Right lobe of liver (tissue), 6 donors: ENCODE results near the gene PDZRN3. TPM values are rescaled to one million over a fixed set of nuclear protein-coding genes. Genes with fewer than 3 reads are reported as not detected.

Experiments
- ATAC-seq, 4 donors: fragments of 200-7000 bp; cut with Tn5 transposase; one replicate each; pipeline ENCODE4 v1.9.1; 2020; ENCODE audit warnings: mild to moderate bottlenecking in 4 of 4, moderate library complexity in 4 of 4
- DNase-seq, 3 donors: peaks; one replicate each; pipeline ENCODE4 v3.0.0-alpha.2; 2020
- H3K27ac ChIP-seq, 3 donors: fragments of 200-600 bp; one replicate each; pipeline ENCODE4 v1.8.0; 2022
- H3K27me3 ChIP-seq, 2 donors: fragments of 200-600 bp; one replicate each; pipeline ENCODE4 v1.8.0; 2022
- H3K36me3 ChIP-seq, 4 donors: fragments of 200-600 bp; sonication (generic) in 1 of 4; one replicate each; pipeline versions ENCODE4 v1.5.1 to v1.8.0; 2017 to 2022; ENCODE audit warnings: control low read depth in 1 of 4
- H3K4me1 ChIP-seq, 4 donors: fragments of 200-600 bp; sonication (generic) in 1 of 4; one replicate each; pipeline versions ENCODE4 v1.5.1 to v1.8.0; 2017 to 2022; ENCODE audit warnings: control low read depth in 1 of 4
- H3K4me3 ChIP-seq, 3 donors: fragments of 200-600 bp; one replicate each; pipeline ENCODE4 v1.8.0; 2022
- H3K9me3 ChIP-seq, 4 donors: fragments of 200-600 bp; sonication (generic) in 1 of 4; one replicate each; pipeline versions ENCODE4 v1.5.1 to v1.8.0; 2017 to 2022; ENCODE audit warnings: control low read depth in 1 of 4
- POLR2A ChIP-seq: fragments of 450-650 bp; IDR thresholded peaks from one replicate; pipeline ENCODE4 v1.6.1; 2017; ENCODE audit warnings: antibody characterized with exemption, mild to moderate bottlenecking
- WGBS: methylation state at CpG from one replicate; pipeline ENCODE4 v1.1.6; 2018; ENCODE audit warnings: low coverage, low lambda C conversion rate; ENCODE audit not compliant: insufficient coverage; ENCODE audit errors: missing lambda C conversion rate; 5-methylcytosine and 5-hydroxymethylcytosine counted together
- intact Hi-C, 2 donors: fragments of 100-400 bp; cut with DNase I; formaldehyde crosslinking; loops; one replicate each; pipeline versions ENCODE4 v1.11.2 to v1.14.1; 2022
- total RNA-seq, 6 experiments: library from RNA; depleted of rRNA in 2 of 6; stranded (reverse); fragments of >200 nt in 2 of 6; fragmentation: NEBNext Ultra II Directional in 3 of 6; extraction: Animal tissue kit (Norgen Biotek cat#: 25700) in 3 of 6; gene quantifications; one replicate each; pipeline versions ENCODE4 v1.1.0 to v1.2.4, GENCODE V29; 2016 to 2023
- TF ChIP-seq, protein P1 (sequence below), 4 donors: fragments of 200-600 bp in 3 of 4; fragments of 450-650 bp in 1 of 4; IDR thresholded peaks; one replicate each; pipeline versions ENCODE4 v1.5.1 to v1.8.0; 2016 to 2022; ENCODE audit warnings: antibody characterized with exemption in 4 of 4, mild to moderate bottlenecking in 2 of 4
- donor health status: DM: no; HTN: yes; CAD: no.
- donor health status: DM: no; HTN: no; CAD: no.
- donor health status: DM: no; HTN: no; CAD: no.
- donor health status: DM: no; HTN: yes; CAD: no.
- donor health status: DM: no; HTN: yes; CAD: no.

Gene PDZRN3
- total RNA-seq, 6 experiments from 2014 or later = 0.33 to 2.0 (median 1.1) TPM

DNA sequence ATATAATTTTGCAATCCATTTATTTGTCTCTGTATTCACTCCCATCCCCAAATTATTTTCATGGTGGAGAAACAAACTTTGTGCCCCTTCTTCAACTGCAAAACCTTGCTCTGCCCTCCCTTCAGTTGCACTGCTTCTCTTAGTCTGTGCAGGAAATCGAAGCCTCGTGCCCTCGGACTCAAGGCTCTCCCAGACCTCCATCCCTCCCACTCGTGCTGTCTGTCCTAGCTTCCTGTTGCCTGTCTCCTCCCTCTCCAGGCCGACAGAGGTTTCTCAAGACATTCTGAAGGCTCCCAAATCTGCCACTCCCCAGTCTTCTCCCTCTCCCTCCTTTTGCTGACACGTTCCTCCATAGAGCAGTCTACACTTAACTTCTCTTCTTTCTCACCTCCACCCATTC is 177.6 kb downstream of the PDZRN3 start:
- peak in 2 of 4 donors; percentile 29 to 41 for ATAC-seq
- H3K27ac ChIP-seq = no peak overlapping the region
- TF ChIP-seq, protein P1, sequence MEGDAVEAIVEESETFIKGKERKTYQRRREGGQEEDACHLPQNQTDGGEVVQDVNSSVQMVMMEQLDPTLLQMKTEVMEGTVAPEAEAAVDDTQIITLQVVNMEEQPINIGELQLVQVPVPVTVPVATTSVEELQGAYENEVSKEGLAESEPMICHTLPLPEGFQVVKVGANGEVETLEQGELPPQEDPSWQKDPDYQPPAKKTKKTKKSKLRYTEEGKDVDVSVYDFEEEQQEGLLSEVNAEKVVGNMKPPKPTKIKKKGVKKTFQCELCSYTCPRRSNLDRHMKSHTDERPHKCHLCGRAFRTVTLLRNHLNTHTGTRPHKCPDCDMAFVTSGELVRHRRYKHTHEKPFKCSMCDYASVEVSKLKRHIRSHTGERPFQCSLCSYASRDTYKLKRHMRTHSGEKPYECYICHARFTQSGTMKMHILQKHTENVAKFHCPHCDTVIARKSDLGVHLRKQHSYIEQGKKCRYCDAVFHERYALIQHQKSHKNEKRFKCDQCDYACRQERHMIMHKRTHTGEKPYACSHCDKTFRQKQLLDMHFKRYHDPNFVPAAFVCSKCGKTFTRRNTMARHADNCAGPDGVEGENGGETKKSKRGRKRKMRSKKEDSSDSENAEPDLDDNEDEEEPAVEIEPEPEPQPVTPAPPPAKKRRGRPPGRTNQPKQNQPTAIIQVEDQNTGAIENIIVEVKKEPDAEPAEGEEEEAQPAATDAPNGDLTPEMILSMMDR (IDR thresholded peaks at IDR 0.05) = no peak
- TF ChIP-seq POLR2A = no peak
- H3K36me3 ChIP-seq = no peaks in the 10 kb centered on the region
- no peak for DNase-seq
- intact Hi-C loops = no loop called here
- H3K9me3 ChIP-seq = no peaks in the 10 kb centered on the region
- no peaks in the 10 kb centered on the region for H3K4me1 ChIP-seq
- H3K27me3 ChIP-seq = no peaks in the 10 kb centered on the region
- H3K4me3 ChIP-seq = no peak overlapping the region
- 33% methylated on average over 5 of the region's 6 CpGs for WGBS

DNA sequence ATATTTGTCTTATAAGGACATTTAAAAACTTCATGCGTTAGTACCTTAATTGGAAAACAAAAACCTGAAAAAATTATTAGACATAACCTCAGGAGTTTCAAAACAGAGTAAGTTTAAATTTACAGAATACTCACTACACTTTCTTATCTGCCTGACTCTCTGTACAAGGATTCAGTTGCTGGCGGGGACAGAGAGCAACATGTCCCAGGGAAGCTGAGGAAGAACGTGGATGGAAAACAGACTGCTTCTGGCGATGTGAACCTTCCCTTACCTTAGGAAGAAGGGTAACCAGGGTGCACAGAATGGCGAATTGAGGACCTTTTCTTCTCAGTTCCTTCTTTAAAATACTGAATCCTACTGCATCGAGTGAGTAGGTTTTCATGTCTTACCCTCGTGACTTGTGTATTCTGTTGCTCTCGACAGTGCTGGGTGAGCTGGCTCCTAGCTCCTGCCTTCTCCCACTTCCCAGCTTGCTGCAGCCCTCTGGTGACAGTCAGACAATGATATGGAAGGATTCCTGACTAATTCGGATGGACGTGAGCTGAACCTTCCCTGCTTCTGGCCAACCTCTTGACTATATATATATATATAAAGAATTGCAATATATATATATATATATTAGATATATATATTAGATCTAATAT is 178.2 kb downstream of the PDZRN3 start:
- ATAC-seq = no peak
- H3K36me3 ChIP-seq = no peaks in the 10 kb centered on the region
- H3K4me1 ChIP-seq = no peaks in the 10 kb centered on the region
- TF ChIP-seq, protein P1 (IDR thresholded peaks at IDR 0.05) = no peak
- no peak for TF ChIP-seq POLR2A
- no peak for DNase-seq
- 58% methylated on average over 10 of the region's 10 CpGs for WGBS
- H3K27ac ChIP-seq = no peak overlapping the region
- H3K27me3 ChIP-seq = no peaks in the 10 kb centered on the region
- intact Hi-C loops = no loop called here
- H3K9me3 ChIP-seq = no peaks in the 10 kb centered on the region
- no peak overlapping the region for H3K4me3 ChIP-seq

DNA sequence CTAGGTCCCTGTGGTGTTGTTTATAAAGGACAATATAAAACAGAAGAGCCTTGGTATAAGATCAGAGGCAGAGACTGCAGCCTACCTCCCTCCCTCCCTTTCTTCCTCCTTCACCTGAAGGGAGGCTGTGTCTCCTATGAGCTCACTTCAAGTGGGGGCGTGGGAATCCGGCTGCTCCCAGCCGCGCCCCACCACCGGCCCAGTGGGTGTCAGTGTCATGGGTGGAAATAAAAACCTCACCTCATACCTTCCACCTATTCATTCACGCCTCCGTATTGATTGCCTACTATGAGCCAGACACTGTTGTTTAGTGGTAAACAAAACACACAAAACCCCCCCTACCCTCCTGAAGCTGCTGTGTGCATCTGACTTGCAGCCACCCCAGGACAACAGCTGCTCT is 181.9 kb downstream of the PDZRN3 start:
- H3K9me3 ChIP-seq = no peaks in the 10 kb centered on the region
- no peak for ATAC-seq
- intact Hi-C loops = no loop called here
- H3K27me3 ChIP-seq = no peaks in the 10 kb centered on the region
- TF ChIP-seq, protein P1 (IDR thresholded peaks at IDR 0.05) = no peak
- TF ChIP-seq POLR2A = no peak
- WGBS = 87% methylated on average over 3 of the region's 7 CpGs
- no peak overlapping the region for H3K4me3 ChIP-seq
- DNase-seq = no peak
- H3K36me3 ChIP-seq = no peaks in the 10 kb centered on the region
- H3K4me1 ChIP-seq = no peaks in the 10 kb centered on the region
- no peak overlapping the region for H3K27ac ChIP-seq

DNA sequence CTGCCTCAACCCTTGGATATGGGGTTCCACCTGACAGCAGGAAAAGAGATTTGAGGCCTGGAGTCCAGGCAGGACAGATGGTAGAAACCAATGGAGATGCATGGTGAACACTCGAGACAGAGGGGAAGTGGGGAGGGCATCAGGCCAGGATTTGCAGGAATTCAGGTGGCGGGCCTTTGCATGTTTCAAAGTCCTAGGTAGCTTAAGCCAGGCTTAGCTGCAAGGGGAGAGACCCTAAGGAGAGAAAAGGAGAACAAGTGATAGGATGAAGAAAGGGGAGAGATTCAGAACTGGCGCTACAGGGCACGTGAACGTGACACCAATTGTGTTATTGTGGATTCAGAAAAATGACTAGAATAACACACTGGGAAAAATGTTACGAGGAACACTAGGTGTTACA is 182.6 kb downstream of the PDZRN3 start:
- Histone ChIP-seq H3K4me3 (no peak overlapping the region), H3K4me1 (no peaks in the 10 kb centered on the region)

More for the DNA sequence above, 182.6 kb downstream of the PDZRN3 start:
- intact Hi-C loops = no loop called here
- ATAC-seq (no peak), DNase-seq (no peak)
- H3K27me3 ChIP-seq = no peaks in the 10 kb centered on the region
- 78% methylated on average over 5 of the region's 6 CpGs for WGBS
- no peak overlapping the region for H3K27ac ChIP-seq
- no peaks in the 10 kb centered on the region for H3K9me3 ChIP-seq
- TF ChIP-seq POLR2A = no peak
- TF ChIP-seq, protein P1 (IDR thresholded peaks at IDR 0.05) = no peak
- H3K36me3 ChIP-seq = no peaks in the 10 kb centered on the region
